ENCODE measurements around the gene RIT2. TPM values are rescaled to one million over a fixed set of nuclear protein-coding genes. Genes with fewer than 3 reads are reported as not detected.

Gene RIT2
- total and polyA plus RNA-seq, 10 donors = not detected

DNA sequence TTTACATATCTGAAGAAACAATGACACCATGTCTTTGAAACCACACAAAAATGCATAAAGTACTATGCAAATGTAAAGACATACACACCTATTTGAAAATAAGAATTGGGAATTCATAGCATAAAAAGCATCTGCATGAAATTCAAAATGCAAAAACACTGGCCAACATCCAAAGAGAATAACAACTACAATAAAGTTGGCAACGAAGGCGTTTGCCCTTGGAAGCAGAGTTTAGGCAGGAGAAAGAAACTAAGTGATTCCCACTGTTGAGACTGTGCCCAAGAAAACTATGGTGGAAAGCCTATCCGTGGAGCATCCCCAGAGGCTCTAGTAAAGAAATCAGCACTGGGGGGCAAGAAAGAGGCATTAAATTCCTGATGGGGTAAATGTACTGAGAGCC is 292.8 kb downstream of the RIT2 start:
- WGBS, 5 donors = 73 to 87% (median 76%) methylated on average over 3 of the region's 3 CpGs
- no peaks in the 10 kb centered on the region for H3K36me3 ChIP-seq
- TF ChIP-seq POLR2A (IDR thresholded peaks at IDR 0.05) (no peak), POLR2AphosphoS5 (IDR thresholded peaks at IDR 0.05) (no peak)
- TF ChIP-seq, protein P1, sequence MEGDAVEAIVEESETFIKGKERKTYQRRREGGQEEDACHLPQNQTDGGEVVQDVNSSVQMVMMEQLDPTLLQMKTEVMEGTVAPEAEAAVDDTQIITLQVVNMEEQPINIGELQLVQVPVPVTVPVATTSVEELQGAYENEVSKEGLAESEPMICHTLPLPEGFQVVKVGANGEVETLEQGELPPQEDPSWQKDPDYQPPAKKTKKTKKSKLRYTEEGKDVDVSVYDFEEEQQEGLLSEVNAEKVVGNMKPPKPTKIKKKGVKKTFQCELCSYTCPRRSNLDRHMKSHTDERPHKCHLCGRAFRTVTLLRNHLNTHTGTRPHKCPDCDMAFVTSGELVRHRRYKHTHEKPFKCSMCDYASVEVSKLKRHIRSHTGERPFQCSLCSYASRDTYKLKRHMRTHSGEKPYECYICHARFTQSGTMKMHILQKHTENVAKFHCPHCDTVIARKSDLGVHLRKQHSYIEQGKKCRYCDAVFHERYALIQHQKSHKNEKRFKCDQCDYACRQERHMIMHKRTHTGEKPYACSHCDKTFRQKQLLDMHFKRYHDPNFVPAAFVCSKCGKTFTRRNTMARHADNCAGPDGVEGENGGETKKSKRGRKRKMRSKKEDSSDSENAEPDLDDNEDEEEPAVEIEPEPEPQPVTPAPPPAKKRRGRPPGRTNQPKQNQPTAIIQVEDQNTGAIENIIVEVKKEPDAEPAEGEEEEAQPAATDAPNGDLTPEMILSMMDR (IDR thresholded peaks at IDR 0.05 in 8 of 11, conservative IDR thresholded peaks at IDR 0.05 in 3 of 11) = no peak
- no peaks in the 10 kb centered on the region for H3K4me1 ChIP-seq
- H3K27ac ChIP-seq = no peak overlapping the region
- H3K9me3 ChIP-seq = no peaks in the 10 kb centered on the region
- intact Hi-C loops (cut with DNase I; ENCODE audit: low total_unique reads) = no loop called here
- H3K4me3 ChIP-seq = no peak overlapping the region
- no peaks in the 10 kb centered on the region for H3K27me3 ChIP-seq (replicated peaks in 1 of 7)
- DNase-seq = no peak

DNA sequence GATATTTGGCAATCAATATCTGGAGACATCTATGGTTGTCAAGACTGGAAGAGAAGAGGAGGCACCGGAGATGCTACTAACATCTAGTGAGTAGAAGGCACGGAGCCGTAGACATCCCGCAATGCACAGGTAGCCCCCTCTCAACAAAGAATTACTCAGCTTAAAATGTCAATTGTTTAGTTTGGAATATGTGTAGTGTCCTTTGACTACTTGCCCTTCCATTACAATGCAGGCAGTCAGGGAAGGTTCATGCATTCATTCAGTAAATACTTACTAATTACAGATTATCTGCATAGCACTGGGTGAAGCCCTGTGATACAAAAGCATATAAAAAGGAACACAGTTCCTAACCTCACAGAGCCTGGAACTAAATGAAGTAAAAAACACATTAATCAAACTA is 294.0 kb downstream of the RIT2 start:
- H3K4me3 ChIP-seq = no peak overlapping the region
- intact Hi-C loops (cut with DNase I; ENCODE audit: low total_unique reads) = no loop called here
- no peak overlapping the region for H3K27ac ChIP-seq
- no peaks in the 10 kb centered on the region for H3K27me3 ChIP-seq (replicated peaks in 1 of 7)
- WGBS, 5 donors = 84 to 97% (median 92%) methylated on average over 4 of the region's 4 CpGs
- H3K36me3 ChIP-seq = no peaks in the 10 kb centered on the region
- TF ChIP-seq, protein P1 (IDR thresholded peaks at IDR 0.05 in 8 of 11, conservative IDR thresholded peaks at IDR 0.05 in 3 of 11) = no peak
- TF ChIP-seq POLR2AphosphoS5 (IDR thresholded peaks at IDR 0.05) (no peak), POLR2A (IDR thresholded peaks at IDR 0.05) (no peak)
- DNase-seq = no peak
- H3K9me3 ChIP-seq = no peaks in the 10 kb centered on the region
- H3K4me1 ChIP-seq = no peaks in the 10 kb centered on the region

DNA sequence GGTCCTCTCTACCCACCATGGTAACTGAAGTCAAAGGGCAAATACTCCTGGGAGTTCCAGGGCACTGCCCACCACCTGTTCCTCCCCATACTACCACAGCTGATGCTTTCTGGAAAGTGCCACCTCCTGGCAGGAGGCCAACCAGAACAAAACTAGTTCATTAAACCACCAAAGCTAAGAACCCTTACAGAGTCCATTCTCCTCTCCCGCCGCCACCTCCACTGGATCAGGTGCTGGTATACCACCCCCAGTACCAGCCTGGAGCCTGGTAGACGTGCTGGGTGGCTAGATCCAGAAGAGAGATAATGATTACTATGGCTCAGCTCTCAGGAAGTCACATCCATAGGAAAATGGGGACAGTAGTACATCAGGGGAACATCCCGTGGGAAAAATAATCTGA is 300.9 kb downstream of the RIT2 start:
- Histone ChIP-seq H3K9me3 (no peaks in the 10 kb centered on the region), H3K36me3 (no peaks in the 10 kb centered on the region), H3K27ac (no peak overlapping the region), H3K4me3 (no peak overlapping the region), H3K4me1 (no peaks in the 10 kb centered on the region), H3K27me3 (replicated peaks in 1 of 7) (no peaks in the 10 kb centered on the region)
- no peak for DNase-seq
- WGBS, 5 donors = 80 to 88% (median 83%) methylated on average over 4 of the region's 4 CpGs
- intact Hi-C loops (cut with DNase I; ENCODE audit: low total_unique reads) = no loop called here
- TF ChIP-seq, protein P1 (IDR thresholded peaks at IDR 0.05 in 8 of 11, conservative IDR thresholded peaks at IDR 0.05 in 3 of 11) = no peak
- TF ChIP-seq POLR2A (IDR thresholded peaks at IDR 0.05) = no peak
- no peak for TF ChIP-seq POLR2AphosphoS5 (IDR thresholded peaks at IDR 0.05)

DNA sequence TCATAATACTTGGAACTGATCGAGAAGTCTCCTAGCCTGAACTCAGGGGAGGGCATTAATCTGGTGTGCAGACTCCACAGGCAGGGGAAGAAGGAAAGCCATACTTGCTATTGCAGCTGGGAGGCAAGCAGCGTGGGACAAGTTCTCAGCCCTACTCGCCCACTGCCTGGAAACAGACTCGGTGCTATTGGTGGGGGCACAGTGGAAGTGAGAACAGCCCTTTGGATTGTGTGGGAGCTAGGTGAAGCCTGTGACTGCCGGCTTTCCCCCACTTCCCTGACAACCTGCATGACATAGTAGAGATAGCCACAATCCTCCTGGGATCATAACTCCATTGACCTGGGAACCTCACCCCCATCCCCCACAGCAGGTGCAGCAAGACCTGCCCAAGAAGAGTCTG is 301.3 kb downstream of the RIT2 start:
- 77 to 88% (median 84%) methylated on average over 5 of the region's 5 CpGs for WGBS, 5 donors
- H3K27ac ChIP-seq = no peak overlapping the region
- TF ChIP-seq, protein P1 (IDR thresholded peaks at IDR 0.05 in 8 of 11, conservative IDR thresholded peaks at IDR 0.05 in 3 of 11) = no peak
- TF ChIP-seq POLR2AphosphoS5 (IDR thresholded peaks at IDR 0.05) (no peak), POLR2A (IDR thresholded peaks at IDR 0.05) (no peak)
- intact Hi-C loops (cut with DNase I; ENCODE audit: low total_unique reads) = no loop called here
- H3K4me3 ChIP-seq = no peak overlapping the region
- no peaks in the 10 kb centered on the region for H3K36me3 ChIP-seq
- DNase-seq = no peak
- no peaks in the 10 kb centered on the region for H3K9me3 ChIP-seq
- H3K4me1 ChIP-seq = no peaks in the 10 kb centered on the region
- H3K27me3 ChIP-seq (replicated peaks in 1 of 7) = no peaks in the 10 kb centered on the region

Data from spleen (tissue), 11 donors.